MM.1S (cell line): ENCODE data around the gene MYLK.

ENCODE experiments used
- CTCF ChIP-seq: fragments of 300-600 bp; sonication (generic); IDR thresholded peaks from 2 replicates; pipeline ENCODE4 v1.5.1; 2016; ENCODE audit warnings: antibody characterized with exemption, low read length, mixed read lengths
- EZH2 ChIP-seq: fragments of 300-600 bp; sonication (generic); optimal IDR thresholded peaks from 2 replicates; pipeline ENCODE3; 2017; ENCODE audit warnings: low read depth, mild to moderate bottlenecking, antibody characterized with exemption, low read length, mixed read lengths
- EZH2phosphoT487 ChIP-seq: fragments of 300-600 bp; sonication (generic); IDR thresholded peaks from 2 replicates; pipeline ENCODE4 v1.6.1; 2018; ENCODE audit warnings: antibody characterized with exemption, low read length

DNA sequence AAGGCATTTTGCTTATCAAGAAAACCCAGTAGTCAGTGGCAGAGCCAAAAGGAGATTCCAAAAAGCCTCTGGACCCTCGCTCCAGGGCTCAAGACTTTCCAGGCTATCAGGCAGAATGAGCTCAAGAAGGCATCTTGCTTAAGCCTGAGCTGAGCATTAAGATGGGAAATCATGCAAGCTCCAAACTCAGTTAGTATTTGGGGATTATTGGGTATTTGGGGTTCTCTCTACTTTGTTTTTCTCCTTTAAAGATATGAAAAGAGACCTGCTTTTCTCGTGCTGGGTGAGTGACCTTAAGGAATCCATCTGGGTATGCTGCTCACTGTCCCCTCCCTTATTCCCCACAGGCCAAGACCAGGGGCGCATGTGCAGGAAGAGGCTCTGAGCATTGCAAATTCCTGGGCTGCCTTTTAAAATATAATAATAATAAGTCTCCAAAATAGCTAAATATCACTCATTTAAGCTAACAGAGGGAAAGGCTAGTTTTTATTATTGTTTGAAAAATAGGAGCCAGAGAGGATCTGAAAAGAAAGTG is 223.9 kb downstream of the MYLK start:
- no peak for TF ChIP-seq CTCF
- TF ChIP-seq EZH2: no peak
- TF ChIP-seq EZH2phosphoT487: no peak
